Activated CD4-positive, alpha-beta T cell treated with anti-CD3 and anti-CD28 coated beads, Interleukin-2, Interleukin-6, amounts not matched to agents 100 ng/mL and 50 ng/mL, durations not matched to agents 16 hours and 8 hours (primary cell): ENCODE data around the gene TTN.

ENCODE experiments used
- DNase-seq: peaks from one replicate; pipeline ENCODE4 v3.0.0-alpha.2; 2020

Gene TTN

GRCh38 chr2:178811045-178811444 lies 3.8 kb upstream of the TTN start:
- no peak for DNase-seq

GRCh38 chr2:178810422-178810821 lies 3.2 kb upstream of the TTN start:
- no peak for DNase-seq

DNA sequence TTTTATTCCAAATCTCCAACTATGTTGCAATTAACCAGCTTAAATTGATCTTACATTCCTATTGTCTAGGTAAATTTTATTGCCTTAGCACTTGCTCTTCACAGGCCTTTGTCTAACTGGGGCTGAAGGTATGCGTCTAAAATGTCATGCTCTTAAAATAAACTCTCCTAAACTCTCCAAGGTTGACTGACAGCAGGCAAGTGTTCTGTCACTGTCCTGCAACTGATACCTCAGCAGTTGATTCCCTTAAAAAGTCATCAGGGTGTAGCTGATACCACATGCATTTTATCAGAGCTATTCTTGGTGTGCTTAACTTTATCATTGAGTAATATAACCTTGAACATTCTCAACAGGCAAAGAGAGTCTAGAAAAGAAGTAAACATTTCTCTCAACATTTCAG lies 680 bp downstream of the TTN start:
- DNase-seq = no peak

DNA sequence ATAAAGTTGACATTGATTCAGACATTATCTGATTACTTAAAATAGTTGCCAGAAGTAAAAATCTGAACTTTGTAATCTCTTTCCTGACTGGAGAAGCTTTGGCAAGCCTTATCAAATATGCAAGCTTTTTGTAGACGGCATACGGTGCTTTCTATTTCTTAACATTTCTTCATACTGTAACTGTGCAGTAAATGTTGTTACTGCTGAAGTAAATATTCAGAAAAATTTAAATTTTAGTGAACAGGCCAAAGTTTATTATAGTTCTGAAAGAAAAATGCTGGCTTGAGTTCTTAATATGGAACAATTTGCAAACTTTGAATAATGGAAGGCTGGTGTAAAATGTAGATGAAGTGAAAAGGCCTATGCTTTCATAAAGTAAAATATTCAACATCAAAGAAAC lies 1.8 kb downstream of the TTN start:
- DNase-seq = no peak

- DNase-seq = peak; percentile 22
Measured at GRCh38 chr2:178804791-178805190, 2.4 kb downstream of the TTN start.

- DNase-seq = no peak
Measured at GRCh38 chr2:178800510-178800909, 6.7 kb downstream of the TTN start.

- DNase-seq = no peak
Measured at GRCh38 chr2:178799305-178799704, 7.9 kb downstream of the TTN start.

DNA sequence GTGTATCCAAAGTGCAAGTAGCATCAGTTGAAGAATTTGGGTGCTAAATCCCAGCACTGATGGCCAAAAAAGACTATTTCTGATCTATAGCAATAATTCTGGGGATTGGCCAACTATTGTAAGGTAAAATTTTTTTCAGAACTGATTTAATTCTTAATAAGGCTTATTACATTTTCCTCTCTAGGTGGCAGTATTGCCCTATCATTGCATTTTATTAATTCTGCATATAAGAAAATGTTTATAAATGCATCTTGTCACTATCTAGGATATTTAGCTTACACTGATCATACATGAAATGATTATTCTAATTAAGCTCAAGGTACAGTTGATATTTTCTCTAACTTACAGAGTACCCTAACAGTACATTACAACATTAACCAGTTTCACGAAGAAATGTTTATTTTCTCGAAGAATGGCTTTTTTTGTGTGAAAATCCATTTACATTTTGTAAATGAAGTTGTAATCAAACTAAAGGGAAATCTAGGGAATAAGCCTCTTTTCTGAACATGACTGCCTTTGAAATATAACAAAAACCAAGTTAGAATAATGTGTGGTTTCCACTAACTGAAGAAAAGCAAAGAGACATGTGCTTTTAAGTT lies 11.0 kb downstream of the TTN start:
- peak; percentile 9 for DNase-seq

- DNase-seq = no peak
Measured at GRCh38 chr2:178787934-178788333, 19.3 kb downstream of the TTN start.

DNA sequence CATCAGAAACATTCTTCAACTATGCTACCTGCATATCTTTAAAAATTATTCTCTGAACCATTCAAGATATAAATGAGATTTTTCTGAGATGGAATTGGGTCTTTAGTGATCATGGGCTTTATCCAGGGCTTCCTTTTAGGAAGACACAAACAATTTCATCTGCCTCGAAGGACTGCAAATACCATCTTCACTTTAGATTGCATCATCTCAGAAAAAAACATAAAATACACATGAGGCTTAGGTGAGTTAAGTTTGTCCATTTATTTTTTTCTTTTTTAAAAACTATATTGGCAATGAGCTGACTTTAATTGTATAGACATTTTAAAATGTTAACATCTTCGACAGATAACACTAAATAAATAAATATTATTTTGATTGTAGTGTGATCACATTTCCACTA lies 20.1 kb downstream of the TTN start:
- DNase-seq = no peak

- no peak for DNase-seq
Measured at GRCh38 chr2:178783889-178784288, 23.3 kb downstream of the TTN start.

- DNase-seq = no peak
Measured at GRCh38 chr2:178782236-178782635, 25.0 kb downstream of the TTN start.

DNA sequence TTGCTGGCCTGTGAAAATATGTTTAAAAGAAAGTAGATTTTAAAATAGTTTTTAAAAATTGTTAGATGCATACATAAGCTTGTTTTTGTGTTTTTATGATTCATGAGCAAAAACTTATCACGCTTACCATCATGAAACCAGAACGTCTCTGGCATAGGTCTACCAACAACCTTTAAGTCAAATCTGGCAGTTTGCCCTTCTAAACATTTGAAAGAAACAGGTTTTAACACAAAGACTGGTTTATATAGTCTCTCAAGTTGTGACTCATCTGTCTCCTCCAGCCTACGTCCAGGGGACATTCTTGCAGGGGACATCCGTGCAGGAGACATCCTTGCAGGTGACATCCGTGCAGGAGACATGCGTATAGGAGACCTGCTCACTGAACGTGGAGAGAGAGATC lies 29.6 kb downstream of the TTN start:
- no peak for DNase-seq

DNA sequence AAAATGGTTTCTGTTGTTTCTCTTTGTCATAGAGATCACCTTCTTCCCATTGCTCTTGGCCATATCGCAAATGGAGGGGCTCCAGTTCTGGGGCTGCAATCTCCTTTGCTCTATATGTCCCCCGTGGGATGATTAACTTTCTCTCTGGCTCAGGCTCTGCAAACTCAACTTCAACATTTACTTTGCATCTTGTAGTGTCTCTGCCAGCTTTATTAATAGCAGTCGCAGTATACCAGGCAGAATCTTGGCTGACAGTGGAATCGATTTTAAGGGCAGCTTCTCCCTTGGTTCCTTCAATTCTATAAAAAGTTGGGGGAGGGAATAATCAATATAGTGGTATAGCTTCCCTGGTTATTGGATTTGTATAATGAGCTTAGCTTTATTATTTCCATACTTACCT lies 30.5 kb downstream of the TTN start:
- DNase-seq = no peak

DNA sequence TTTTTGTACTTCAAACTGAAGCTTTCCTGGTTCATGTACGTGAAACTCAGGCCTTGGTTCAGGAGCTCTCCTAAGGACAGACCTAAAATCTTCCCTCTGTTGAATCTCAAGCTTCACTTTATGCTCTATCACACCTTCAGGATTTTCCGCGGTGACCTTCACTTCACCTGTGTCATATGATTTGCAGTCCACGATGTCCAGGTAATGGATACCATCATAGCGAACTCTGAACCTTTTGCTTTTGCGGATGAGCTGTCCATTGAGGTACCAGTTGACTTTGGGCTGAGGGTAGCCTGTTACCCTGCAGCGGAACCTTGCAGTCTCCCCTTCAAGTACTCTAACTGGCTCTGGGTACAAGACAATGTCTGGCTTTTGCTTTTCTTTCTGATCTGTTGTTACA lies 31.2 kb downstream of the TTN start:
- DNase-seq = no peak

- DNase-seq = no peak
Measured at GRCh38 chr2:178770518-178770917, 36.7 kb downstream of the TTN start.

- DNase-seq = no peak
Measured at GRCh38 chr2:178767094-178768060, 39.8 kb downstream of the TTN start.

GRCh38 chr2:178764097-178764496 lies 43.1 kb downstream of the TTN start:
- DNase-seq = no peak

- DNase-seq = peak; percentile 59
Measured at GRCh38 chr2:178761759-178762371, 45.4 kb downstream of the TTN start.

DNA sequence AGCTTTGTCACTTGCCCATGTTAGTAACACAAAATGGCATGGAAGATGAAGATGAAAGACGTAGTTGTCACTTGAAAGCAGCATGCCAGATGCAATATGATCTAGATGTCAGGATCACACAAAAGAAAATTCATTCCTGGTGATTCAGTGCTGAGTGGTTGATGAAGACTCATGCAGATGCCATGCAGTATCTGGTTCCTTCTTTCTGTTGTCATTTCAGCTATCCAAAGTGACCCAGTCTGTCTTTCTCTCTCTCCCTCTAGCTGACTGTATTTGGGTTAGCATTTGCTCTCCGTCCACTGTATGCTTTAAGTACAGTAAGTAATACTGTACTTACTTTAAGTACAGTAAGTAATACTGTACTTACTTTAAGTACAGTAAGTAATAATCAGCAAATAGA lies 50.4 kb downstream of the TTN start:
- DNase-seq = no peak

DNA sequence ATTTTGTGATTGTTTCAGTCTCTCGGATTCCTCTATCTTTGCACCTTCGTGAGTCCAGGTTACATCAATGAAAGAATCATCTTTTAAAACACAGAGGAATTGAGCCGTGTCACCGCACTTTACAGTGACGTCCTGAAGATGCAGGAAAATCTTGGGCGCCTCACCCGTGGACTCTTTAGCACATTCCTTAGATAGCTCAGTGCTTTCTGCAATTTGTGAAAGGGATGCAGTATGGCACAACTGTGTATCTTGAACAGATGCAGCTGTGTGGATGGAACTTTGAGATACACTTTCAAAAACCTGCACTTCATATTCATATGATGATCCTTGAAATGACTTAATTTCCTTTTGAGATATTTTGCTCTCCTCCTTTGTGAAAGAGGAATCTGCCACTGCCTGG lies 50.9 kb downstream of the TTN start:
- no peak for DNase-seq

DNA sequence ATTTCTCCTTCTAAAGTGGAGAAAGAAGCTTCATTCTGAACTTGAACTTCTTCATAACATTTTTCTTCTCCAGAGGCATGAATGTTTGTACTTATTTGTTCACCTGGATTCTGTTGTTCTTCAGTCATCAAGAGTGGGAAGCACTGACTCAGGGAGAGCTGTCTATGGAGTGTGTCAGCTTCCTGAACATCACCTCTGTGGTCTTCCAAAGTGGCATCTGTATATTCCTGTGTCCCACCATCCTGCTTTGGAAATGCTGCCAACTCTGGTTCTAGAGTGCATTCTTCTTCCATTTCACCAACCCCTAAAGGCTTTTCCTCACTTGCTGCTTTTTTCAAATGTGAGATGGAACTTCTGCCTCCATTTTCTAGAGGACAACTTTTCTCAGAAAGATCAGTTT lies 59.5 kb downstream of the TTN start:
- no peak for DNase-seq

DNA sequence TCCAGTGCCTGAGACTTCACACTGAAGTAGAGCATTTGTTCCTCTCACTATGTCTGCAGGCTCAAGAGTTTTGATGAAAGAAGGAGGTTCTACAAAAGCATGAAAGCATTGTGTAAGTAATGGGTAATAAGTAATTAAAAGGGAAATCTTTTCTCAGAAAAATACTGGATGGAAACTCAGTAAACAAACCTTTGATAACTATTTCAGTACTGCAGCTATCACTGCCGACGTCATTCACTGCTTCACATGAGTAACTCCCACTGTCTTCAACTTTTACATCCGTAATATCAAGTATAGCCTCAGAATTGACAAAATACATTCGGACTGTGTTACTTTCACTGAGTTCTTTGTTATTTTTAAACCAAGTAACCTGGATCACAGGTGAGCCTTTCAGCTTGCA lies 72.7 kb downstream of the TTN start:
- no peak for DNase-seq

GRCh38 chr2:178733975-178734374 lies 73.2 kb downstream of the TTN start:
- no peak for DNase-seq
